ENCODE data around the gene FCAR. TPM values are rescaled to one million over a fixed set of nuclear protein-coding genes. Genes with fewer than 3 reads are reported as not detected.

FCAR gene
- total and polyA plus RNA-seq, 2 of the 4 experiments (the other 2 are of a cell fraction): not detected

DNA sequence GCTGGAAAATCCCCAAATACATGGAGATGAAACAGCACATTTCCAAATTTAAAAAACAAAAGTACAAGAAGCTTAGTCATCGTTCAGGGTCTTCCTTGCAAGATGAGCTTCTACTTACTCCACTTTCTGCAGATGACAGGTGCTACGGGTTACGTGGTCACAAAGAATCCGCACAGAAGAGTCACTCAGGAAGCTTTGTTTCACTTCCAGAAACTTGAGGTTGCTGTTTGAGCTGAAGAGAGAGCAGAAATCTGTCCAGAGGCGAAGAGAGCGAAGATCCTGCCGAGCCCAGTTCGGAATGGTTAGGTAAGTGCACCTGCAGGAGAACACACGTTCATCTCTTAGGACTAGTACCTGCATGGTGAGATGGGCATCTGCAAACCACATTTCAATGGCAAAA is 63.9 kb downstream of the FCAR start:
- no peak overlapping the region for H3K27ac ChIP-seq (ENCODE audit: insufficient read depth, low read length)
- ATAC-seq (ENCODE audit: low read depth): no peak
- TF ChIP-seq RAD21 (IDR thresholded peaks at IDR 0.05; ENCODE audit: low read length) (no peak), CHD1 (IDR thresholded peaks at IDR 0.05; ENCODE audit: low read depth, low read length) (no peak), RFX5 (IDR thresholded peaks at IDR 0.05; ENCODE audit: low read depth, low read length) (no peak), SMC3 (IDR thresholded peaks at IDR 0.05; ENCODE audit: low read depth, low read length) (no peak), MAFK (IDR thresholded peaks at IDR 0.05; ENCODE audit: low read depth, low read length) (no peak), MXI1 (IDR thresholded peaks at IDR 0.05; ENCODE audit: borderline replicate concordance, low read depth, low read length) (no peak)
- TF ChIP-seq, protein P1, sequence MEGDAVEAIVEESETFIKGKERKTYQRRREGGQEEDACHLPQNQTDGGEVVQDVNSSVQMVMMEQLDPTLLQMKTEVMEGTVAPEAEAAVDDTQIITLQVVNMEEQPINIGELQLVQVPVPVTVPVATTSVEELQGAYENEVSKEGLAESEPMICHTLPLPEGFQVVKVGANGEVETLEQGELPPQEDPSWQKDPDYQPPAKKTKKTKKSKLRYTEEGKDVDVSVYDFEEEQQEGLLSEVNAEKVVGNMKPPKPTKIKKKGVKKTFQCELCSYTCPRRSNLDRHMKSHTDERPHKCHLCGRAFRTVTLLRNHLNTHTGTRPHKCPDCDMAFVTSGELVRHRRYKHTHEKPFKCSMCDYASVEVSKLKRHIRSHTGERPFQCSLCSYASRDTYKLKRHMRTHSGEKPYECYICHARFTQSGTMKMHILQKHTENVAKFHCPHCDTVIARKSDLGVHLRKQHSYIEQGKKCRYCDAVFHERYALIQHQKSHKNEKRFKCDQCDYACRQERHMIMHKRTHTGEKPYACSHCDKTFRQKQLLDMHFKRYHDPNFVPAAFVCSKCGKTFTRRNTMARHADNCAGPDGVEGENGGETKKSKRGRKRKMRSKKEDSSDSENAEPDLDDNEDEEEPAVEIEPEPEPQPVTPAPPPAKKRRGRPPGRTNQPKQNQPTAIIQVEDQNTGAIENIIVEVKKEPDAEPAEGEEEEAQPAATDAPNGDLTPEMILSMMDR (conservative IDR thresholded peaks at IDR 0.05; ENCODE audit: low read depth, low read length): no peak
- TF ChIP-seq, protein P2, sequence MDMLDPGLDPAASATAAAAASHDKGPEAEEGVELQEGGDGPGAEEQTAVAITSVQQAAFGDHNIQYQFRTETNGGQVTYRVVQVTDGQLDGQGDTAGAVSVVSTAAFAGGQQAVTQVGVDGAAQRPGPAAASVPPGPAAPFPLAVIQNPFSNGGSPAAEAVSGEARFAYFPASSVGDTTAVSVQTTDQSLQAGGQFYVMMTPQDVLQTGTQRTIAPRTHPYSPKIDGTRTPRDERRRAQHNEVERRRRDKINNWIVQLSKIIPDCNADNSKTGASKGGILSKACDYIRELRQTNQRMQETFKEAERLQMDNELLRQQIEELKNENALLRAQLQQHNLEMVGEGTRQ (IDR thresholded peaks at IDR 0.05; ENCODE audit: low read depth, low read length): no peak
- TF ChIP-seq, protein P3, sequence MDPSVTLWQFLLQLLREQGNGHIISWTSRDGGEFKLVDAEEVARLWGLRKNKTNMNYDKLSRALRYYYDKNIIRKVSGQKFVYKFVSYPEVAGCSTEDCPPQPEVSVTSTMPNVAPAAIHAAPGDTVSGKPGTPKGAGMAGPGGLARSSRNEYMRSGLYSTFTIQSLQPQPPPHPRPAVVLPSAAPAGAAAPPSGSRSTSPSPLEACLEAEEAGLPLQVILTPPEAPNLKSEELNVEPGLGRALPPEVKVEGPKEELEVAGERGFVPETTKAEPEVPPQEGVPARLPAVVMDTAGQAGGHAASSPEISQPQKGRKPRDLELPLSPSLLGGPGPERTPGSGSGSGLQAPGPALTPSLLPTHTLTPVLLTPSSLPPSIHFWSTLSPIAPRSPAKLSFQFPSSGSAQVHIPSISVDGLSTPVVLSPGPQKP (IDR thresholded peaks at IDR 0.05; ENCODE audit: borderline replicate concordance, low read depth, low read length): no peak
- H2BK15ac ChIP-seq (ENCODE audit: low read depth, low read length): no peak overlapping the region
- H3K9ac ChIP-seq (ENCODE audit: low read depth, low read length): no peak overlapping the region
- H3K4me2 ChIP-seq (ENCODE audit: low read depth, low read length): no peak overlapping the region
- in situ Hi-C loops (cut with MboI; ENCODE audit: low sequenced_read_pairs): no loop called here
- no peak overlapping the region for H4K8ac ChIP-seq (ENCODE audit: low read depth in 2 of 2, low read length in 2 of 2)
- intact Hi-C loops (cut with micrococcal nuclease): no loop called here
- no peak overlapping the region for H3K56ac ChIP-seq (ENCODE audit: extremely low read depth, insufficient read depth, low read length)
- no peak overlapping the region for H2BK5ac ChIP-seq (ENCODE audit: low read depth, low read length, poor library complexity, severe bottlenecking)
- H3K18ac ChIP-seq (ENCODE audit: low read depth, low read length): no peak overlapping the region
- H2BK20ac ChIP-seq (ENCODE audit: low read depth, low read length): no peak overlapping the region
- no peak overlapping the region for H2BK120ac ChIP-seq (ENCODE audit: low read depth, low read length)
- no peaks in the 10 kb centered on the region for H3K9me1 ChIP-seq (ENCODE audit: insufficient read depth, low read length)
- no peaks in the 10 kb centered on the region for H3K36me3 ChIP-seq (ENCODE audit: control insufficient read depth, insufficient read depth, low read length)
- H3K23ac ChIP-seq (ENCODE audit: low read depth, low read length): no peak overlapping the region
- 65% methylated on average over 2 of the region's 9 CpGs; no CpG with 5 or more reads in 1 of the 2 experiments for WGBS, 2 experiments (ENCODE audit: extremely low coverage in 2 of 2, insufficient read length in 1 of 2)
- BruUV-seq (replicated peaks): no TSS peak
- no peaks in the 10 kb centered on the region for H3K79me1 ChIP-seq (ENCODE audit: low read depth in 1 of 2, low read length in 2 of 2)
- ChIA-PET POLR2A (ENCODE audit: unreplicated experiment) (no interaction called here), CTCF (no interaction called here)
- H3K4me3 ChIP-seq (ENCODE audit: insufficient read depth, low read depth, low read length): no peak overlapping the region
- H4K20me1 ChIP-seq (ENCODE audit: insufficient read depth, low read length): no peaks in the 10 kb centered on the region
- H3K9me3 ChIP-seq (ENCODE audit: control insufficient read depth, insufficient read depth, low read length): peaks cover 40% of the 10 kb centered on the region
- no peak overlapping the region for H4K5ac ChIP-seq (ENCODE audit: low read depth, low read length)
- H4K91ac ChIP-seq (ENCODE audit: insufficient read depth, low read depth, low read length): no peak overlapping the region
- dilution Hi-C loops (cut with HindIII; ENCODE audit: low sequenced_read_pairs, unreplicated experiment): no loop called here
- no peak overlapping the region for H2AK5ac ChIP-seq (ENCODE audit: low read depth, low read length)
- H3K4ac ChIP-seq (ENCODE audit: low read depth, low read length): no peak overlapping the region
- H3K27me3 ChIP-seq (ENCODE audit: control insufficient read depth, insufficient read depth, low read length): no peaks in the 10 kb centered on the region
- no peak overlapping the region for H2AFZ ChIP-seq (replicated peaks; ENCODE audit: low read length, poor library complexity)
- no peaks in the 10 kb centered on the region for H3K4me1 ChIP-seq (ENCODE audit: control insufficient read depth, insufficient read depth, low read length)
- H3K14ac ChIP-seq (replicated peaks; ENCODE audit: low read depth, low read length): no peak overlapping the region
- DNase-seq: no peak
- no peak overlapping the region for H2AK9ac ChIP-seq (replicated peaks; ENCODE audit: low read depth, low read length, poor library complexity)
